ENCODE data around the gene CDK11B. TPM values are rescaled to one million over a fixed set of nuclear protein-coding genes. Genes with fewer than 3 reads are reported as not detected.
A peak's percentile ranks its signal among the peaks of the same experiment; 100 is the strongest.

CDK11B gene
- total RNA-seq, 2 donors from 2014 or later: 31.8 to 44.7 TPM

- Histone ChIP-seq H3K9me3 (no peaks in the 10 kb centered on the region), H3K4me1 (peaks cover 3% of the 10 kb centered on the region), H3K36me3 (no peaks in the 10 kb centered on the region), H3K27ac (no peak overlapping the region), H3K9ac (ENCODE audit: low read depth in 2 of 2, low read length in 2 of 2) (no peak overlapping the region), H3K4me3 (no peak overlapping the region), H3K27me3 (no peaks in the 10 kb centered on the region)
- intact Hi-C loops (cut with DNase I): no loop called here
- TF ChIP-seq, protein P1, sequence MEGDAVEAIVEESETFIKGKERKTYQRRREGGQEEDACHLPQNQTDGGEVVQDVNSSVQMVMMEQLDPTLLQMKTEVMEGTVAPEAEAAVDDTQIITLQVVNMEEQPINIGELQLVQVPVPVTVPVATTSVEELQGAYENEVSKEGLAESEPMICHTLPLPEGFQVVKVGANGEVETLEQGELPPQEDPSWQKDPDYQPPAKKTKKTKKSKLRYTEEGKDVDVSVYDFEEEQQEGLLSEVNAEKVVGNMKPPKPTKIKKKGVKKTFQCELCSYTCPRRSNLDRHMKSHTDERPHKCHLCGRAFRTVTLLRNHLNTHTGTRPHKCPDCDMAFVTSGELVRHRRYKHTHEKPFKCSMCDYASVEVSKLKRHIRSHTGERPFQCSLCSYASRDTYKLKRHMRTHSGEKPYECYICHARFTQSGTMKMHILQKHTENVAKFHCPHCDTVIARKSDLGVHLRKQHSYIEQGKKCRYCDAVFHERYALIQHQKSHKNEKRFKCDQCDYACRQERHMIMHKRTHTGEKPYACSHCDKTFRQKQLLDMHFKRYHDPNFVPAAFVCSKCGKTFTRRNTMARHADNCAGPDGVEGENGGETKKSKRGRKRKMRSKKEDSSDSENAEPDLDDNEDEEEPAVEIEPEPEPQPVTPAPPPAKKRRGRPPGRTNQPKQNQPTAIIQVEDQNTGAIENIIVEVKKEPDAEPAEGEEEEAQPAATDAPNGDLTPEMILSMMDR (IDR thresholded peaks at IDR 0.05): no peak
- DNase-seq: no peak
These were observed 24.5 kb upstream of the CDK11B start for GRCh38 chr1:1683104-1683905.

DNA sequence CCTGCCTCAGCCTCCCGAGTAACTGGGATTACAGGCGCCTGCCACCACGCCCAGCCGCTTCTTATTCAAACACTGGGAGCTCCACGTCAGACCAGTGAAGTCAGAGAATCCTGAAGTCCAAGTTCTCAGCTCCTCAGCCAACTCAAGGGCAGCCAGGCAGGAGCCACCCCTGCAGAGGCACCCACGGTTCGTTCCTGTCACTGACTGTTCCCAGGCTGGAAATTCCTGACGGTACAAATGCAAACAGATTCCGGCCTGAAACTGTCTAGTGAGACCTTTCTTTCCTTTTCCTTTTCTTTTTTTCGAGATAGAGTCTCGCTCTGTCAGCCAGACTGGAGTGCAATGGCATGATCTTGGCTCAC is 22.1 kb upstream of the CDK11B start:
- Histone ChIP-seq H3K9me3 (no peaks in the 10 kb centered on the region), H3K27ac (no peak overlapping the region), H3K4me1 (peaks cover 10% of the 10 kb centered on the region), H3K9ac (ENCODE audit: low read depth in 2 of 2, low read length in 2 of 2) (no peak overlapping the region), H3K4me3 (no peak overlapping the region), H3K27me3 (no peaks in the 10 kb centered on the region), H3K36me3 (no peaks in the 10 kb centered on the region)
- intact Hi-C loops (cut with DNase I): no loop called here
- DNase-seq: peak; percentile 52
- TF ChIP-seq, protein P1 (IDR thresholded peaks at IDR 0.05): no peak

DNA sequence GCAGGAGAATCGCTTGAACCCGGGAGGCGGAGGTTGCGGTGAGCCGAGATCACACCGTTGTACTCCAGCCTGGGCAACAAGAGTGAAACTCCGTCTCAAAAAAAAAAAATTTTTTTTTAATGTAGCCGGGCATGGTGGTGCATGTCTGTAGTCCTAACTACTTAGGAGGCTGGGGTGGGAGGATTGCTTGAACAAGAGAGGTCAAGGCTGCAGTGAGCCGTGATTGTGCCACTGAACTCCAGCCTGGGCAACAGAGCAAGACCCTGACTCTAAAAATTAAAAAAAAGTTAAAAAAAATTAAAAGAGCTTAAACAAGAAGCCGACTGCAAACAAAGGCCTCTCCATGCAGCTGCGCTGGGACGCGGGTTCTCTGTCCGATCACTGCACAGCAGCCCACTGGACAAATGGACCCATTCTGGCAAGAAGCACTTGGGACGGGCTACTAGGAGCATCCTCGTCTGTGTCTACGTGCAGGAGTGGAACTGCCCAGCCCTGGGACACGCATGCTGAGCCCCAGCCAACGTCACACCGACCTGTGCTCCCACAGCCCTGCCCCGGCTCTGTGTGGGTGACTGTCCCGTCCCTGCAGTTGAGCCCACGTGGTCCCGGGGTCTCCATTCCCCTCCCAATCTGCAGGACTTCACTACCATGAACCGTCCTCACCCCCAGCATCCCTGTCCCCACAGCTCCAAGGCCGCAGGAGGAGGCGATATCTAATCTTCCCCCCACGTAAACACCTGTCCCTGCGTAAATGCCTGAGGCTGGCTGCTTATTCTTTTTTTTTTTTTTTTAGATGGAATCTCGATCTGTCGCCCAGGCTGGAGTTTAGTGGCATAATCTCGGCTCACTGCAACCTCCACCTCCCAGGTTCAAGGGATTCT is 21.5 kb upstream of the CDK11B start:
- H3K9me3 ChIP-seq: no peaks in the 10 kb centered on the region
- no peak overlapping the region for H3K4me3 ChIP-seq
- TF ChIP-seq, protein P1 (IDR thresholded peaks at IDR 0.05): no peak
- no peak overlapping the region for H3K9ac ChIP-seq (ENCODE audit: low read depth in 2 of 2, low read length in 2 of 2)
- H3K27ac ChIP-seq: no peak overlapping the region
- peaks cover 10% of the 10 kb centered on the region for H3K4me1 ChIP-seq
- DNase-seq: no peak
- intact Hi-C loops (cut with DNase I): no loop called here
- no peaks in the 10 kb centered on the region for H3K27me3 ChIP-seq
- no peaks in the 10 kb centered on the region for H3K36me3 ChIP-seq

GRCh38 chr1:1678581-1679380 is 20.0 kb upstream of the CDK11B start:
- Histone ChIP-seq H3K36me3 (no peaks in the 10 kb centered on the region), H3K27ac (peak overlapping the region; percentile 80), H3K27me3 (no peaks in the 10 kb centered on the region), H3K4me3 (peak overlapping the region; percentile 4), H3K9ac (ENCODE audit: low read depth in 2 of 2, low read length in 2 of 2) (peak overlapping the region; percentile 55 to 87), H3K9me3 (no peaks in the 10 kb centered on the region), H3K4me1 (peaks cover 10% of the 10 kb centered on the region)
- TF ChIP-seq, protein P1 (IDR thresholded peaks at IDR 0.05): peak; percentile 37
- intact Hi-C loops (cut with DNase I): no loop called here
- DNase-seq: peak; percentile 93

All from colonic mucosa (tissue), 4 donors.